ENCODE results near the gene GINS1.

GINS1 gene

GRCh38 chr20:25460566-25461280, 53.2 kb downstream of the GINS1 start:
- Histone ChIP-seq H3K36me3 (no peaks in the 10 kb centered on the region), H3K27me3 (no peaks in the 10 kb centered on the region), H3K4me3 (ENCODE audit: low read depth, low read length) (no peak overlapping the region), H3K4me1 (no peaks in the 10 kb centered on the region), H3K9me3 (no peaks in the 10 kb centered on the region)
- DNase-seq = no peak
- TF ChIP-seq CTCF (IDR thresholded peaks at IDR 0.05; ENCODE audit: low read depth, low read length) = no peak

- Histone ChIP-seq H3K4me3 (ENCODE audit: low read depth, low read length) (no peak overlapping the region), H3K36me3 (no peaks in the 10 kb centered on the region), H3K27me3 (no peaks in the 10 kb centered on the region), H3K9me3 (no peaks in the 10 kb centered on the region), H3K4me1 (no peaks in the 10 kb centered on the region)
- no peak for DNase-seq
- TF ChIP-seq CTCF (IDR thresholded peaks at IDR 0.05; ENCODE audit: low read depth, low read length) = no peak
Measured at GRCh38 chr20:25461281-25461650, 53.8 kb downstream of the GINS1 start.

- Histone ChIP-seq H3K27me3 (no peaks in the 10 kb centered on the region), H3K4me3 (ENCODE audit: low read depth, low read length) (no peak overlapping the region), H3K4me1 (no peaks in the 10 kb centered on the region), H3K36me3 (no peaks in the 10 kb centered on the region), H3K9me3 (no peaks in the 10 kb centered on the region)
- TF ChIP-seq CTCF (IDR thresholded peaks at IDR 0.05; ENCODE audit: low read depth, low read length) = no peak
- no peak for DNase-seq
Measured at GRCh38 chr20:25461786-25462545, 54.5 kb downstream of the GINS1 start.

GRCh38 chr20:25464501-25465242, 57.2 kb downstream of the GINS1 start:
- Histone ChIP-seq H3K27me3 (no peaks in the 10 kb centered on the region), H3K4me3 (ENCODE audit: low read depth, low read length) (no peak overlapping the region), H3K9me3 (no peaks in the 10 kb centered on the region), H3K4me1 (no peaks in the 10 kb centered on the region), H3K36me3 (no peaks in the 10 kb centered on the region)
- TF ChIP-seq CTCF (IDR thresholded peaks at IDR 0.05; ENCODE audit: low read depth, low read length) = no peak
- DNase-seq = no peak

- Histone ChIP-seq H3K9me3 (no peaks in the 10 kb centered on the region), H3K4me3 (ENCODE audit: low read depth, low read length) (no peak overlapping the region), H3K36me3 (no peaks in the 10 kb centered on the region), H3K27me3 (no peaks in the 10 kb centered on the region), H3K4me1 (no peaks in the 10 kb centered on the region)
- TF ChIP-seq CTCF (IDR thresholded peaks at IDR 0.05; ENCODE audit: low read depth, low read length) = no peak
- no peak for DNase-seq
Measured at GRCh38 chr20:25465243-25466135, 58.0 kb downstream of the GINS1 start.

All from BE2C (cell line).